Measurements from ENCODE around the gene ANK2. TPM values are rescaled to one million over a fixed set of nuclear protein-coding genes. Genes with fewer than 3 reads are reported as not detected.

The ANK2 gene
- total RNA-seq, 3 donors from 2014 or later = 7.6 to 69.3 (median 21.0) TPM

GRCh38 chr4:113148925-113149324 lies 99.5 kb downstream of the ANK2 start:
- DNase-seq (no peak), ATAC-seq (no peak)
- intact Hi-C loops (cut with DNase I, micrococcal nuclease) = no loop called here

GRCh38 chr4:113153529-113154101 lies 104.2 kb downstream of the ANK2 start:
- DNase-seq = no peak
- intact Hi-C loops (cut with DNase I, micrococcal nuclease) = no loop called here
- Histone ChIP-seq H3K4me1 (ENCODE audit: low read depth) (no peaks in the 10 kb centered on the region), H3K4me3 (no peak overlapping the region), H3K36me3 (ENCODE audit: low read depth) (no peaks in the 10 kb centered on the region), H3K9me3 (no peaks in the 10 kb centered on the region)
- ATAC-seq = no peak
- TF ChIP-seq CTCF (IDR thresholded peaks at IDR 0.05) = no peak

More at GRCh38 chr4:113148925-113149324, 99.5 kb downstream of the ANK2 start:
- no peak for TF ChIP-seq CTCF (IDR thresholded peaks at IDR 0.05)
- no peaks in the 10 kb centered on the region for H3K9me3 ChIP-seq
- H3K4me3 ChIP-seq = no peak overlapping the region
- H3K4me1 ChIP-seq (ENCODE audit: low read depth) = no peaks in the 10 kb centered on the region
- no peaks in the 10 kb centered on the region for H3K36me3 ChIP-seq (ENCODE audit: low read depth)

- no peak overlapping the region for H3K4me3 ChIP-seq
- TF ChIP-seq CTCF (IDR thresholded peaks at IDR 0.05) = no peak
- ATAC-seq (no peak), DNase-seq (no peak)
- no peaks in the 10 kb centered on the region for H3K4me1 ChIP-seq (ENCODE audit: low read depth)
- no peaks in the 10 kb centered on the region for H3K9me3 ChIP-seq
- no peaks in the 10 kb centered on the region for H3K36me3 ChIP-seq (ENCODE audit: low read depth)
- intact Hi-C loops (cut with DNase I, micrococcal nuclease) = no loop called here
Observed at GRCh38 chr4:113154281-113154680, 104.8 kb downstream of the ANK2 start.

GRCh38 chr4:113157086-113157857 lies 107.8 kb downstream of the ANK2 start:
- ATAC-seq (no peak), DNase-seq (no peak)
- H3K4me1 ChIP-seq (ENCODE audit: low read depth) = no peaks in the 10 kb centered on the region
- intact Hi-C loops (cut with DNase I, micrococcal nuclease) = no loop called here
- no peak overlapping the region for H3K4me3 ChIP-seq
- H3K9me3 ChIP-seq = no peaks in the 10 kb centered on the region
- no peak for TF ChIP-seq CTCF (IDR thresholded peaks at IDR 0.05)
- H3K36me3 ChIP-seq (ENCODE audit: low read depth) = no peaks in the 10 kb centered on the region

GRCh38 chr4:113159942-113160545 lies 110.6 kb downstream of the ANK2 start:
- no peaks in the 10 kb centered on the region for H3K4me1 ChIP-seq (ENCODE audit: low read depth)
- DNase-seq (no peak), ATAC-seq (no peak)
- intact Hi-C loops (cut with DNase I, micrococcal nuclease) = no loop called here
- no peak for TF ChIP-seq CTCF (IDR thresholded peaks at IDR 0.05)
- H3K36me3 ChIP-seq (ENCODE audit: low read depth) = no peaks in the 10 kb centered on the region
- H3K9me3 ChIP-seq = no peaks in the 10 kb centered on the region
- H3K4me3 ChIP-seq = no peak overlapping the region

Data from mucosa of descending colon (tissue), 3 donors.